Osteoblast (primary cell): ENCODE data around the gene DENND1B. TPM values are rescaled to one million over a fixed set of nuclear protein-coding genes. Genes with fewer than 3 reads are reported as not detected.

Experiments
- DNase-seq: peaks from one replicate; pipeline ENCODE4 v3.0.0; 2011; ENCODE audit warnings: low spot score, mixed read lengths; ENCODE audit not compliant: insufficient read length; ENCODE audit errors: missing footprints
- H2AFZ ChIP-seq: 2 replicates; pipeline ENCODE4 v1.6.0; 2011; ENCODE audit warnings: mild to moderate bottlenecking, low read length
- H3K27ac ChIP-seq: 2 replicates; pipeline ENCODE4 v1.5.1; 2011; ENCODE audit warnings: mild to moderate bottlenecking, low read depth, low read length, moderate library complexity
- H3K27me3 ChIP-seq: 2 replicates; pipeline ENCODE4 v1.6.0; 2012; ENCODE audit warnings: mild to moderate bottlenecking, control low read depth, inconsistent platforms, low read length, moderate library complexity; ENCODE audit not compliant: insufficient read depth
- H3K36me3 ChIP-seq: 2 replicates; pipeline ENCODE4 v1.5.1; 2011; ENCODE audit warnings: mild to moderate bottlenecking, low read length, control low read depth, moderate library complexity; ENCODE audit not compliant: insufficient read depth
- H3K4me1 ChIP-seq: 2 replicates; pipeline ENCODE4 v1.5.1; 2011; ENCODE audit warnings: mild to moderate bottlenecking, low read length, control low read depth, moderate library complexity; ENCODE audit not compliant: insufficient read depth
- H3K4me2 ChIP-seq: 2 replicates; pipeline ENCODE4 v1.6.0; 2011; ENCODE audit warnings: mild to moderate bottlenecking, low read length; ENCODE audit not compliant: insufficient read depth
- H3K4me3 ChIP-seq: fragments of 200-600 bp; sonication (generic); 3 replicates; pipeline ENCODE4 v1.5.1; 2012; ENCODE audit warnings: mild to moderate bottlenecking, low read length, inconsistent platforms; ENCODE audit not compliant: insufficient read depth
- H3K79me2 ChIP-seq: 2 replicates; pipeline ENCODE4 v1.6.0; 2012; ENCODE audit warnings: mild to moderate bottlenecking, low read length, control low read depth, inconsistent platforms; ENCODE audit not compliant: insufficient read depth
- H3K9me3 ChIP-seq: 2 replicates; pipeline ENCODE4 v1.5.1; 2011; ENCODE audit warnings: low read depth, low read length, control low read depth
- H4K20me1 ChIP-seq: 2 replicates; pipeline ENCODE4 v1.6.0; 2012; ENCODE audit warnings: mild to moderate bottlenecking, low read length, control low read depth; ENCODE audit not compliant: insufficient read depth
- CTCF ChIP-seq: IDR thresholded peaks from 2 replicates; pipeline ENCODE4 v1.5.1; 2011; ENCODE audit warnings: mild to moderate bottlenecking, low read depth, low read length, moderate library complexity; ENCODE audit errors: extremely low read depth
- total RNA-seq: library from RNA; depleted of rRNA; stranded (reverse); fragments of >200 nt; gene quantifications from 2 replicates; pipeline ENCODE4 v1.2.3, GENCODE V29; 2012

The DENND1B gene
- total RNA-seq, 1 donor: 22.4 TPM

- no peaks in the 10 kb centered on the region for H3K27me3 ChIP-seq
- H3K9me3 ChIP-seq: peaks cover 7% of the 10 kb centered on the region
- no peak for TF ChIP-seq CTCF
- H3K4me1 ChIP-seq: peaks cover 14% of the 10 kb centered on the region
- peak overlapping the region; percentile 68 for H2AFZ ChIP-seq
- peak overlapping the region; percentile 46 for H3K4me2 ChIP-seq
- no peaks in the 10 kb centered on the region for H3K79me2 ChIP-seq
- peak overlapping the region; percentile 30 for H3K4me3 ChIP-seq
- DNase-seq: peak; percentile 93
- no peaks in the 10 kb centered on the region for H3K36me3 ChIP-seq
- H4K20me1 ChIP-seq: no peaks in the 10 kb centered on the region
- peak overlapping the region; percentile 45 for H3K27ac ChIP-seq
Observed at GRCh38 chr1:197799271-197799670, 24.0 kb upstream of the DENND1B start.

GRCh38 chr1:197798492-197798891 is 23.2 kb upstream of the DENND1B start:
- H3K4me2 ChIP-seq: peak overlapping the region; percentile 46
- no peak overlapping the region for H3K4me3 ChIP-seq
- H2AFZ ChIP-seq: peak overlapping the region; percentile 68
- H3K9me3 ChIP-seq: peaks cover 7% of the 10 kb centered on the region
- H4K20me1 ChIP-seq: no peaks in the 10 kb centered on the region
- H3K27ac ChIP-seq: peak overlapping the region; percentile 45
- DNase-seq: no peak
- no peak for TF ChIP-seq CTCF
- no peaks in the 10 kb centered on the region for H3K27me3 ChIP-seq
- H3K79me2 ChIP-seq: no peaks in the 10 kb centered on the region
- H3K36me3 ChIP-seq: no peaks in the 10 kb centered on the region
- peaks cover 14% of the 10 kb centered on the region for H3K4me1 ChIP-seq

GRCh38 chr1:197797010-197797409 is 21.7 kb upstream of the DENND1B start:
- Histone ChIP-seq H3K4me1 (peaks cover 14% of the 10 kb centered on the region), H3K9me3 (peaks cover 7% of the 10 kb centered on the region), H3K27me3 (no peaks in the 10 kb centered on the region), H3K27ac (no peak overlapping the region), H4K20me1 (no peaks in the 10 kb centered on the region), H2AFZ (no peak overlapping the region), H3K36me3 (no peaks in the 10 kb centered on the region), H3K4me3 (no peak overlapping the region), H3K79me2 (no peaks in the 10 kb centered on the region), H3K4me2 (no peak overlapping the region)
- TF ChIP-seq CTCF: no peak
- no peak for DNase-seq

- no peaks in the 10 kb centered on the region for H3K36me3 ChIP-seq
- no peak overlapping the region for H2AFZ ChIP-seq
Observed at GRCh38 chr1:197788741-197789739, 13.8 kb upstream of the DENND1B start.

More at GRCh38 chr1:197788741-197789739, 13.8 kb upstream of the DENND1B start:
- Histone ChIP-seq H3K9me3 (no peaks in the 10 kb centered on the region), H3K4me2 (no peak overlapping the region), H4K20me1 (no peaks in the 10 kb centered on the region), H3K79me2 (no peaks in the 10 kb centered on the region), H3K27me3 (no peaks in the 10 kb centered on the region), H3K27ac (no peak overlapping the region), H3K4me1 (peaks cover 7% of the 10 kb centered on the region), H3K4me3 (no peak overlapping the region)
- no peak for TF ChIP-seq CTCF
- no peak for DNase-seq
